Endothelial cell of umbilical vein (primary cell): ENCODE data around the gene SOX10. TPM values are rescaled to one million over a fixed set of nuclear protein-coding genes. Genes with fewer than 3 reads are reported as not detected.

ENCODE experiments used
- BruUV-seq: library from RNA; stranded (reverse); fragments of 400-500 nt; replicated peaks from 2 replicates; lab custom pipeline; 2021; lab: Mats Ljungman, UMichigan
- CTCF ChIA-PET: fragments of 300-600, 350-600 bp; sonication (Branson Sonifier 250); formaldehyde crosslinking; loops from one replicate; lab custom pipeline; 2021; ENCODE audit warnings: antibody characterized with exemption, inconsistent platforms; lab: Charles Lee
- POLR2A ChIA-PET: fragments of 300-600, 350-600 bp; sonication (Branson Sonifier 250); formaldehyde crosslinking; loops from one replicate; lab custom pipeline; 2021; ENCODE audit warnings: antibody characterized with exemption, inconsistent platforms; lab: Charles Lee
- DNase-seq: peaks from one replicate; pipeline ENCODE4 v3.0.0-alpha.2; 2011; ENCODE audit warnings: low read depth, low spot score
- FAIRE-seq: peaks from 2 replicates; lab custom pipeline; 2011; peaks lifted over from hg19 to GRCh38; lab: Jason Lieb, UNC
- H2AFZ ChIP-seq: 2 replicates; pipeline ENCODE4 v1.6.0; 2012; ENCODE audit warnings: low read depth, low read length, control low read depth, inconsistent platforms
- H3K27ac ChIP-seq: 2 replicates; pipeline ENCODE4 v1.5.1; 2011; ENCODE audit warnings: low read depth, mild to moderate bottlenecking, control low read depth, low read length, moderate library complexity; ENCODE audit not compliant: insufficient read depth
- H3K27me3 ChIP-seq, 2 experiments: 2 replicates each; pipeline versions ENCODE4 v1.6.0 to v1.6.1; 2011; ENCODE audit warnings: low read length in 2 of 2, mixed read lengths in 1 of 2; ENCODE audit not compliant: control insufficient read depth in 2 of 2, insufficient read depth in 2 of 2
- H3K36me3 ChIP-seq, 2 experiments: 2 replicates in 1 of 2; 3 replicates in 1 of 2; pipeline ENCODE4 v1.5.1; 2011; ENCODE audit warnings: low read length in 2 of 2, mild to moderate bottlenecking in 1 of 2, moderate library complexity in 1 of 2; ENCODE audit not compliant: control insufficient read depth in 2 of 2, insufficient read depth in 2 of 2; ENCODE audit errors: extremely low read depth in 1 of 2
- H3K4me1 ChIP-seq: 3 replicates; pipeline ENCODE4 v1.5.1; 2011; ENCODE audit warnings: mild to moderate bottlenecking, low read length; ENCODE audit not compliant: control insufficient read depth, insufficient read depth; ENCODE audit errors: extremely low read depth
- H3K4me2 ChIP-seq: 2 replicates; pipeline ENCODE4 v1.6.1; 2011; ENCODE audit warnings: low read length, control low read depth, mixed read lengths; ENCODE audit not compliant: insufficient read depth
- H3K4me3 ChIP-seq, 3 experiments: fragments of 200-600 bp in 1 of 3; sonication (generic), shearing (Covaris generic) in 1 of 3; replicated peaks in 1 of 3; 2 replicates each; pipeline ENCODE4 v1.5.1; 2011 to 2016; ENCODE audit warnings: control low read depth in 3 of 3, low read length in 3 of 3, mild to moderate bottlenecking in 2 of 3, inconsistent platforms in 1 of 3, low read depth in 1 of 3, moderate library complexity in 1 of 3; ENCODE audit not compliant: insufficient read depth in 1 of 3
- H3K79me2 ChIP-seq: 2 replicates; pipeline ENCODE4 v1.6.0; 2012; ENCODE audit warnings: low read length, inconsistent platforms; ENCODE audit not compliant: control insufficient read depth, insufficient read depth
- H3K9ac ChIP-seq: replicated peaks from 2 replicates; pipeline ENCODE3; 2011; ENCODE audit warnings: low read length, control low read depth; ENCODE audit not compliant: insufficient read depth; ENCODE audit errors: extremely low read depth
- H3K9me1 ChIP-seq: replicated peaks from 3 replicates; pipeline ENCODE4 v1.6.0; 2011; ENCODE audit warnings: mild to moderate bottlenecking, low read length; ENCODE audit not compliant: control insufficient read depth, insufficient read depth; ENCODE audit errors: extremely low read depth
- H3K9me3 ChIP-seq: replicated peaks from 2 replicates; pipeline ENCODE4 v1.5.1; 2012; ENCODE audit warnings: low read length, inconsistent platforms; ENCODE audit not compliant: control insufficient read depth, insufficient read depth
- H4K20me1 ChIP-seq: replicated peaks from 2 replicates; pipeline ENCODE3; 2011; ENCODE audit warnings: mild to moderate bottlenecking, low read length; ENCODE audit not compliant: control insufficient read depth, insufficient read depth; ENCODE audit errors: extremely low read depth
- EZH2 ChIP-seq: IDR thresholded peaks from 2 replicates; pipeline ENCODE4 v1.6.1; 2012; ENCODE audit warnings: borderline replicate concordance, low read depth, mild to moderate bottlenecking, moderate library complexity, low read length, inconsistent platforms; ENCODE audit not compliant: severe bottlenecking
- FOS ChIP-seq: IDR thresholded peaks from 2 replicates; pipeline ENCODE4 v1.6.1; 2011; ENCODE audit warnings: mild to moderate bottlenecking, low read length, moderate library complexity, borderline replicate concordance; ENCODE audit not compliant: insufficient read depth
- GATA2 ChIP-seq: IDR thresholded peaks from 2 replicates; pipeline ENCODE4 v1.7.0; 2011; ENCODE audit warnings: low read depth, mild to moderate bottlenecking, moderate library complexity, mixed read lengths, low read length; ENCODE audit not compliant: insufficient read length, insufficient read depth
- JUN ChIP-seq: IDR thresholded peaks from 2 replicates; pipeline ENCODE4 v1.6.1; 2011; ENCODE audit warnings: borderline replicate concordance, low read depth; ENCODE audit not compliant: insufficient read length, insufficient read depth
- MAX ChIP-seq: IDR thresholded peaks from 2 replicates; pipeline ENCODE4 v1.6.1; 2011; ENCODE audit not compliant: insufficient read depth, insufficient read length
- MYC ChIP-seq: IDR thresholded peaks from one replicate; pipeline ENCODE4 v1.6.1; 2011; ENCODE audit warnings: mild to moderate bottlenecking, low read depth, low read length
- POLR2A ChIP-seq: IDR thresholded peaks from 2 replicates; pipeline ENCODE4 v1.6.1; 2012; ENCODE audit warnings: low read depth, mild to moderate bottlenecking, control low read depth, low read length
- POLR2AphosphoS5 ChIP-seq: IDR thresholded peaks from 2 replicates; pipeline ENCODE4 v1.6.1; 2012; ENCODE audit warnings: low read depth, mild to moderate bottlenecking, control low read depth, low read length, moderate library complexity; ENCODE audit not compliant: insufficient read depth
- dilution Hi-C: fragments of 300-500 bp; cut with MboI; formaldehyde crosslinking; loops from one replicate; pipeline ENCODE4 v1.15.0; 2019; ENCODE audit warnings: low sequenced_read_pairs; ENCODE audit not compliant: extremely low pct_ligation_motif_present
- intact Hi-C: fragments of 100-400 bp; cut with micrococcal nuclease; formaldehyde crosslinking; loops from one replicate; pipeline ENCODE4 v1.10.0; 2022
- polyA plus RNA-seq, 4 experiments: library from polyadenylated mRNA; depleted of rRNA in 3 of 4; stranded (reverse) in 3 of 4; unstranded in 1 of 4; fragments of >200 nt; gene quantifications; 2 replicates each; pipeline versions ENCODE4 v1.2.1 to v1.2.3, GENCODE V29; 2011 to 2012; ENCODE audit warnings: missing spikeins in 1 of 4
- total RNA-seq: library from RNA; stranded (reverse); gene quantifications from 2 replicates; pipeline ENCODE4 v1.2.3, GENCODE V29; 2021
- TF ChIP-seq, protein P1 (sequence below), 2 donors: IDR thresholded peaks; 1 replicate in 1 of 2; 2 replicates in 1 of 2; pipeline ENCODE4 v1.5.1; 2011; ENCODE audit warnings: low read length in 2 of 2, mild to moderate bottlenecking in 2 of 2, moderate library complexity in 2 of 2, control low read depth in 1 of 2, inconsistent platforms in 1 of 2, low read depth in 1 of 2; ENCODE audit not compliant: insufficient read depth in 1 of 2; ENCODE audit errors: extremely low read depth in 1 of 2

The SOX10 gene
- total and polyA plus RNA-seq, 2 donors (not counting 3 experiments of a cell fraction or from before 2014, with no cell fraction given) = not detected

DNA sequence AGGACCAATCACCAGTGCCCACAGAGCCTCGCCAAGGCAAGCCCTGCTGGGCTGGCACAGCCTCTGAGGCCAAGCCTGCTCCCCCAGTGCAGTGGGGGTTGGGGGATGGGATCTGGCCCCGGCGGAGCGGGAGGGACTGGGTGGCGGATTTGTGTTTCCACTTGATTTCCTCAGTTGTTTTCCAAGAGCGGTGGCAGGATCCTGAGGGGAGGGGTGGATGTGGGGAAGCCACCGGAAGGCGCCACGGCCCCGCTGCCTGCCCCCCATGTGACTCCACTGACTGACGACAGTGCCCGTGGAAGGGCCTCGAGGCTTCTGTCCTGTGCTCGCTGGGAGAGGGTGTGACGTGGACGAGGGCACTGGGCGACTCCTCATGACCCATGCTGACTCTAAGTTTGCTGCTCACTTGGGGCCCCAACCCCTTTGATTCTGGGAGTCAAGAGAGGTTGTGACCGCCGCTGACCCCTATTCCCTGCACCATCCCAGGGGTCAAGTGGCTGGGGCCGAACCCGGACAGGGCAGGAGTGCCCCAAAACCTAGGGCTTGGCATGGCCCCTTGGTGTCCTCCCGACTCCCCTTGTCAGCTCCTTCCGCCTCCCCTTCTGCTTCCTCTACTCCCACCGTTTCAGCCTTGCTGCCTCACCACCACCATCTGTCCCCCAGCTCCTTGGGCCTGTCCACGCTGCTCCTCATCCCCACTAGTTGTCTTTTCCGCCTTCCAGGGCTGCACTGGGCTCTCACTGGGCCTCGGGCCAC is 49.3 kb upstream of the SOX10 start:
- no peaks in the 10 kb centered on the region for H3K36me3 ChIP-seq
- no peak overlapping the region for H3K27ac ChIP-seq
- FAIRE-seq (no peak), DNase-seq (no peak)
- H3K9ac ChIP-seq = peak overlapping the region; percentile 22
- POLR2A ChIA-PET = no interaction called here
- CTCF ChIA-PET = interaction anchor here (0.9 to 1.7 kb wide), 3 partner anchors 18 to 623 kb away, joined by 3 to 24 read pairs (median 4); partner anchors contain the start of gene CBY1
- no peaks in the 10 kb centered on the region for H3K79me2 ChIP-seq
- H3K27me3 ChIP-seq = no peaks in the 10 kb centered on the region
- intact Hi-C loops (no loop called here), dilution Hi-C loops (no loop called here)
- no TSS peak for BruUV-seq
- TF ChIP-seq MYC (no peak), FOS (no peak), EZH2 (no peak), POLR2AphosphoS5 (no peak), POLR2A (no peak)
- no peaks in the 10 kb centered on the region for H3K9me3 ChIP-seq
- H3K4me2 ChIP-seq = no peak overlapping the region
- H3K4me1 ChIP-seq = peaks cover 12% of the 10 kb centered on the region
- no peaks in the 10 kb centered on the region for H3K9me1 ChIP-seq
- no peaks in the 10 kb centered on the region for H4K20me1 ChIP-seq
- no peak overlapping the region for H3K4me3 ChIP-seq
- peak overlapping the region; percentile 77 for H2AFZ ChIP-seq

GRCh38 chr22:38032681-38033521 is 48.5 kb upstream of the SOX10 start:
- Histone ChIP-seq H3K4me3 (no peak overlapping the region), H3K27ac (no peak overlapping the region), H3K36me3 (no peaks in the 10 kb centered on the region), H3K27me3 (no peaks in the 10 kb centered on the region), H3K4me2 (no peak overlapping the region), H3K9me1 (no peaks in the 10 kb centered on the region), H3K9ac (no peak overlapping the region), H2AFZ (no peak overlapping the region), H3K4me1 (peaks cover 12% of the 10 kb centered on the region), H3K9me3 (no peaks in the 10 kb centered on the region), H4K20me1 (no peaks in the 10 kb centered on the region), H3K79me2 (no peaks in the 10 kb centered on the region)
- intact Hi-C loops (no loop called here), dilution Hi-C loops (no loop called here)
- ChIA-PET POLR2A (no interaction called here), CTCF (no interaction called here)
- DNase-seq (no peak), FAIRE-seq (no peak)
- no TSS peak for BruUV-seq
- no peak for TF ChIP-seq POLR2AphosphoS5
- no peak for TF ChIP-seq POLR2A
- TF ChIP-seq EZH2 = no peak
- TF ChIP-seq, protein P1, sequence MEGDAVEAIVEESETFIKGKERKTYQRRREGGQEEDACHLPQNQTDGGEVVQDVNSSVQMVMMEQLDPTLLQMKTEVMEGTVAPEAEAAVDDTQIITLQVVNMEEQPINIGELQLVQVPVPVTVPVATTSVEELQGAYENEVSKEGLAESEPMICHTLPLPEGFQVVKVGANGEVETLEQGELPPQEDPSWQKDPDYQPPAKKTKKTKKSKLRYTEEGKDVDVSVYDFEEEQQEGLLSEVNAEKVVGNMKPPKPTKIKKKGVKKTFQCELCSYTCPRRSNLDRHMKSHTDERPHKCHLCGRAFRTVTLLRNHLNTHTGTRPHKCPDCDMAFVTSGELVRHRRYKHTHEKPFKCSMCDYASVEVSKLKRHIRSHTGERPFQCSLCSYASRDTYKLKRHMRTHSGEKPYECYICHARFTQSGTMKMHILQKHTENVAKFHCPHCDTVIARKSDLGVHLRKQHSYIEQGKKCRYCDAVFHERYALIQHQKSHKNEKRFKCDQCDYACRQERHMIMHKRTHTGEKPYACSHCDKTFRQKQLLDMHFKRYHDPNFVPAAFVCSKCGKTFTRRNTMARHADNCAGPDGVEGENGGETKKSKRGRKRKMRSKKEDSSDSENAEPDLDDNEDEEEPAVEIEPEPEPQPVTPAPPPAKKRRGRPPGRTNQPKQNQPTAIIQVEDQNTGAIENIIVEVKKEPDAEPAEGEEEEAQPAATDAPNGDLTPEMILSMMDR (IDR thresholded peaks at IDR 0.05; ENCODE audit: extremely low read depth in 1 of 2, insufficient read depth in 1 of 2, low read depth in 1 of 2, low read length in 2 of 2) = no peak
- no peak for TF ChIP-seq MAX
- TF ChIP-seq GATA2 = no peak
- TF ChIP-seq MYC = no peak
- TF ChIP-seq JUN = no peak
- no peak for TF ChIP-seq FOS
